ENCODE results near the gene LITAF.
"Not testable (repeated sequence)": the region's sequence is repeated elsewhere in the genome, so short reads cannot be mapped to it uniquely, and the experiment has no call there.

LITAF gene

DNA sequence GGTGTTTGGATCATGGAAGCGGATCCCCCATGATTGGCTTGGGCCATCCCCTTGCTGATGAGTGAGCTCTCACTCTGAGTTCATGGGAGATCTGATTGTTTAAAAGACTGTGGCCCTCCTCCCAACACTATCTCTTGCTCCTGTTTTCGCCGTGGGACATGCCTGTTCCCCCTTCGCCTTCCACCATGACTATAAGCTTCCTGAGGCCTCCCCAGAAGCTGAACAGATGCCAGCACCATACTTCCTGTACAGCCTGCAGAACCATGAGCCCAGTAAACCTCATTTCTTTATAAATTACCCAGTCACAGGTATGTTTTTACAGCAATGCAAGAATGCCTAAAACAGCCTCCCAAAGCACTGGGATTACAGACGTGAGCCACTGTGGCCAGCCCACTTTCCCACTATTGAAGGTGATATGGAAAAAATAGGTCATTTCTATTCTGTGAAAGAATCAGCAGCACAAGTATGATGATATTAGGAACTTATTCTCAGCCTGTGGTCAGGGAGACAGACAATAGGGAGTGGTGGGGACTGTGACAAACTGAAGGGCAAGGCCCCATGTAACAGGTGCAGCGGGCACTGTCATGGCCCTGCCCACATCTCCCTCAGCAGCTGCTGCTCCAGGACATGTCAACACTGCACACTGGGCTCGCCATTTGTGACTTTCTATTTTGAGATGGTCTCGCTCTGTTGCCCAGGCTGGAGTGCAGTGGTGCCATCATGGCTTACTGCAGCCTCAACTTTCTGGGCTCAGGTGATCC is 33.7 kb upstream of the LITAF start:
- DNase-seq, result no peak

DNA sequence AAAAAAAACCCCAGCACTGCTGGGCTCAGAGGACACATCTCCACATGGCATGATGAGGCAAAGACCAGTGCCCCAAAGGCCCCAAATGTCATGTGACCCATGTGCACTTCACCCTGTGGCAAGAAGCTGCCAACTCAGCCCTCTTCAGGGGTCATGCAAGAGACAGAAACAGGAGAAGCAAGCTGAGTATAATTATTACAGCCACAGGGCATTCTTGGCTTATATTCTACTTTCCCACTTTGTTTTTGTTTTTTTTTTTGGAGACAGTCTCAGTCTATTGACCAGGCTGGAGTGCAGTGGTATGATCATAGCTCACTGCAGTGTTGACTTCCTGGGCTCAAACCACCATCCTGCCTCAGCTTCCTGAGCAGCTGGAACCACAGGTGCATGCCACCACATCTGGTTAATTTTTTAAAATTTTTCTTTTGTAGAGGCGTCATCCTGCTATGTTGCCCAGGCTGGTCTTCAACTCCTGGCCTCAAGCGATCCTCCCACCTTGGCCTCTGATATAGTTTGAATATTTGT is 32.7 kb upstream of the LITAF start:
- no peak for DNase-seq

DNA sequence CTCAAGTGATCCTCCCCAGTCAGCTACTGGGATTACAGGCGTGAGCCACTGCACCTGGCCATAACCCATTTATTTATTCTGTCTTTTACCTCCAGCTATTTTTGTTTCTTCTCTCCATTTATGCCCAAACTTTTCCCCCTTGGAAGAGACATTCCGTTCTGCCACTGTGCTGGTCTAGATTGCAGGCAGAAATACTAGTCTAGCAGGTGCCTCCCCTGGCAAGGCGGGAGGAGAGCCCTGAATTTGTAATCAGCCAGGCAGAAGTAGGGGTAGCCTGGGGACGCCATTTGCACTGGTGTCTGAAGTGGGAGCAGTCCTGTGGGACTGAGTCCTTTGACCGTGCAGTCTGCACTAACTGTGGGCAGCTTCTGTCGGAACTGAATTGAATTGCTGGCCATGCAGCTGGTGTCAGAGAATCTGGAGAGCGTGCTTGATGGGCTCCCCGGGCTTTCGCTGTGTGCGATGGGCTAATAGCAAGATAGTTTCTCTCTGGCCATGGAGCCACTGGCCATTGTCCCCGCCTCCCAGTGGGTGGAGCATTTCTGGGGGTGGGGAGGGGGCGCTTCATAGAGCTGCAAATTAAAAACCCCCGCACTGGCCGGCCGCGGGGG is 31.5 kb upstream of the LITAF start:
- no peak for DNase-seq

DNA sequence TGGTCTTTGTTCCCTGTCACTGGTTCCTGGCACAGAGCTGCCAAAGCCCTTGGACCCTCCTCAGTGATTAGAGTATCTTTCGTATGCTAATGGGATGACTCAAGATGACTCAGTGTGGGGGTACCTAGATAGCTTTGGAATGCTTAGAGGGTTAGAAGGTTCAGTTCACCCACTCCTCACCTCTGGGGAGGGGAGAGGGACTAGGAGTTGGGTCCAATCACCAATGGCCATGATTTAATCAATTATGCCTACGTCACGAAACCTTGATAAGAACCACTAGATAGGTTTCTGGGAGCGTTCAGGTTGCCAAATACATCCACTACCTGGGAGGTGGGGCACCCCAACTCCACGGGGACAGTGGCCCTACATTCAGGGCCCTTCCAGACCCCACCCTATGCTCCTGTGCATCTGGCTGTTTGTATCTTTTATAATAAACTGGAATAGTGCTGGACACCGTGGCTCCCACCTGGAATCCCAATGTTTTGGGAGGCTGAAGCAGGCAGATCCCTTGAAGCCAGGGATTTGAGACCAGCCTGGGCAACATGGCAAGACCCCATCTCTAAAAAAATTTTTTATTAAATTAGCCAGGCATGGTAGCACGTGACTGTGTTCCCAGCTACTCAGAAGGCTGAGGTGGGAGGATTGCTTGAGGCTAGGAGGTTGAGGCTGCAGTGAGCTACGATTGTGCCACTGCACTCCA is 29.2 kb upstream of the LITAF start:
- DNase-seq, result no peak

DNA sequence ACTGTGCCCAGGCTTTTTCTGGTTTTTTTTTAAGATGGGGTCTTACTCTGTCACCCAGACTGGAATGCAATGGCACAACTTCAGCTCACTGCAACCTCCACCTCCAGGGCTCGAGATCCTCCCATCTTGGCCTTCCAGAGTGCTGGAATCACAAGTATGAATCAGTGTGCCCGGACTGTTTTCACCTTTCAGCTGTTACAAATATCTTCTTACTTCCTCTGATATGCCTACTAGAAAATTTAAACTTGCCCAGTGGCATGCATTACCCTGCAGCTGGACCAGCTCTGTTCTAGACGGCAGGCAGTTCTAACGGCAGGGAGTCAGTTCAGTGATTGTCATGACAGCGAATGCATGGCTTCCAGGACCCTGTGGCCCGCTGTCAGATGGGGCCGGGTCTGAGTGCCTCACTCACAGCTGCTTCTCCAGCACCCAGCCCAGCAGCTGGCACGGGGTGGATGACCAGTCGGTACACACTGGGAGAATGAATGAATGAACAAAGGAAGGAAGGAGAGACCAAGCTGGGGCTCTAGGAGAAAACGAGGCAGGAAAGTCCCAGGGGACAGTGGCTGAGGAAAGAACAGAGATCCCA is 28.0 kb upstream of the LITAF start:
- DNase-seq, result no peak

DNA sequence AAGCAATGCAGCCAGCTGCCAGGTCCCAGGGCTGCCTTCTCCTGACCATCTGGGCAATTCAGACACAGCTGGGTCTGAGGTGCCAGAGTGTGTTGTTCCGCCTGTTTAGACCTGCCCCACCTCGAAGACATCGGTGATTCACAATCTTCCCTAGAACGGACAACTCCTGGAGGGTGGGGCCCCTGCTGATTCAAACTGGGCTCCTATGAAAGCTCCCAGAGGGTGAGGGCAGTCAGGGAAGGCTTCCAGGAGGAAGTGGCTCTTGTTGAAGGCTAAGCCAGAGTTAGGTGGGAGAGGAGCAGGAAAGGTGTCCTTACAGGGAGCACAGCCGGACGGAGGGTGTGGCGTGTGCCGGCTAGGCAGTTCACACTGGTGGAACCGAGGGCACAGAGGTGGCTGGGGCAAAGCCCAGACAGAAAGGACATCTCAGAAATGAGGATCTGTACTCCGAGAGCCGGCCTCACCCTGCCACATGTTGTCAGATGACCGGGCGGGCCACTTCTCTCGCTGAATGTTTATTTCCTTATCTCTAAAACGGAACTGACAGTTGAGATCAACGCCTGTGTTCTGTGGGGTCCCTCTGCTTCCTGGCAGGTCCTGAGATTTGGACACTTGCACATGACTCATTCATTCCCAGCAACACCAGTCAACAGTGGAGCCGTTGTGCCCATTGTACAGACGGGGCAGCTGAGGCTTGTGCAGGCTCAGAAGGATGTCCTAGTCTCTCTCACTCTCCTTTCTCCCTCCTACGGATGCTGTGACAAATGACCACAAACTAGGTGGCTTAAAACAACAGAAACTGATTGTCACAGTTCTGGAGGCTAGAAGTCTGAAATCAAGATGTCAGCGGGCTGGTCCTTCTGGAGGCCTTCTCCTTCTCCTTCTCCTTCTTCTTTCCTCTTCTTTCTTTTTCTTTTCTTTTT is 26.9 kb upstream of the LITAF start:
- DNase-seq, result no peak

DNA sequence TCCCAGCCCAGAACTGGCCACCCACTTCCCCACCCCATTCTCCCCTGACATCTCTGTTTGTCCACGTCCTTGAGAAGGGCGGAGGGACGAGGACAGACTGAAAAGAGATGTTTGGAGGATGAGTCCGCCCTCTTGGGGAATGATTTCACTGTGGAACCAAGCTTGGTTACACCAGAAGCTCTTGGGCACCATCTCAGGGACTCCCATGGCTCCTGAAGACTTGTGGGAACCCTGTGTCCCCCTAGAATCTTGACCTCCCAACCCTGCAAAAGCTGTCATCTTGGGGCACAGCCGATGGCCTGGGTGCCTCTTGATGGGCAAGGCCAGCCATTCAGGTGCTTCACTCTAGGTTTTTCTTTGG is 25.9 kb upstream of the LITAF start:
- DNase-seq, result no peak

DNA sequence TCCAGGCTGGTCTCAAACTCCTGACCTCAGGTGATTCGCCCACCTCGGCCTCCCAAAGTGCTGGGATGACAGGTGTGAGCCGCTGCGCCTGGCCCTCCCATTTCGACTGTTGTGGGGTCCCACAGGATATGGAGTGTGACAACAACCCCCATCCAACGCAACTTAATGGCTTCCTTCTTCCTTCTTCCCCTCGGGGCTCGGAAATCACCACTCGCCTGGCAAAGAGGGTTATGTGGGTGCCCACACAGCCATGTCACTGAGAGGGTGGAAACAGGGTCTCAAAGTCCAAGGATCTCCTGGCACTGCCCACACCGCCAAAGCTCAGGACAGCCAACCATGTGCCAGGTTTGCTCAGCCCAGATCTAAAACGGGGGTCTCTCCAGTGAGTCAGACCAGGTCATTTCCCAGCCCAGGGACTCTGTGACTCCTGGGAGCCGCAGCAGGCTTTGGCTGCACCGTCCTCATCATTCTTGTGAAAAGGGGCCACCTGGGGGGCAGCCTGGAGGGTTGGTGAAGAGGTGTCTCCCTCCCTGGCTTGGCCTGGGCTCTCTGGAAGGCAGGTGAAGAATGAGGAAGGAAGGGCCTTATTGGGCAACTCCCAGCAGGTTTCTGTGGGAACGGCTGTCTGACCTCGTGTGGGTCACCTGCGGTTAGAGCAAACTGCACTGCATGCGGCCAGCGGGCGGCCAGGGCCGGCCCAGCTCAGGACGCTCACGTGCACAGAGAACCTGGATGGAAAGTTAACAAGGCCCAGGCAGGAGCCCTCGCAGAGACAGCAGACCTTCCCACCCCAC is 25.3 kb upstream of the LITAF start:
- no peak for DNase-seq

DNA sequence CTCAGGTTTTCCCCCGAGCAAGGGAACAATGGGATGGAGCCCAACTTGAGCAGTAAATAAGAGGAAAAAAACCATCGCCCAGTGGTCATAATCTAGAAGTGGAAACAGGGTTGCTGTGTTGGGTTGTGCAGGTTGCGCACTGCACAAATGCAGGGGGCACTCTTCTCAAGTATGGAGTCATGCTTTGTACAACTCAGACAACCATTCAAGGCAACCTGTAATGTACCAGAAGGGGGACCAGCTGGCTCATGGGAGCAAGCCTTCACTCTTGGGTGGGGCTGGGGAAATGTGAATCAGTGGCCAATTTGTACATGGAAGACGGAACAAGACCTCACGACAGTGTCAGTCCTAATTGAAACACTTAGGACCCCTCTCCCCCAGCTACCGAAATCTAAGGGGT is 23.9 kb upstream of the LITAF start:
- DNase-seq, result no peak

DNA sequence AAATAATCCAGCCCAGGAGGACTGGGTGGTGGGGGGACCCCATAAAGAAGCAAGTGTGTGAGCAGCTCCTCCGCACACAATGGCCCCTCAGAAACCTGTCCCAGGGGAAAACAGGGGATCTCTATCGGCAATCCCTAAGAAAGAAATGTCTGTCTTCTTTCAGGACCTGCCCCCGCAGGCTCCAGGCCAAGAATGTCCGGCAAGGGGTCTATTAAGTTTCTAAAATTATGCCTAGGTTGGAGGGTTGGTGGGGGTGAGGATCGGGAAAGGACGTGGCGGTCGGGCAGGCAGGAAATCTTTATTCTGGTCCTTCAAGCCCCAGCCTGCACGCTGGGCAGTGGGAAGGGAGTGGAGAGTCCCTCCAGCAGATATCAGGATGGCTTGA is 23.4 kb upstream of the LITAF start:
- DNase-seq, result no peak

DNA sequence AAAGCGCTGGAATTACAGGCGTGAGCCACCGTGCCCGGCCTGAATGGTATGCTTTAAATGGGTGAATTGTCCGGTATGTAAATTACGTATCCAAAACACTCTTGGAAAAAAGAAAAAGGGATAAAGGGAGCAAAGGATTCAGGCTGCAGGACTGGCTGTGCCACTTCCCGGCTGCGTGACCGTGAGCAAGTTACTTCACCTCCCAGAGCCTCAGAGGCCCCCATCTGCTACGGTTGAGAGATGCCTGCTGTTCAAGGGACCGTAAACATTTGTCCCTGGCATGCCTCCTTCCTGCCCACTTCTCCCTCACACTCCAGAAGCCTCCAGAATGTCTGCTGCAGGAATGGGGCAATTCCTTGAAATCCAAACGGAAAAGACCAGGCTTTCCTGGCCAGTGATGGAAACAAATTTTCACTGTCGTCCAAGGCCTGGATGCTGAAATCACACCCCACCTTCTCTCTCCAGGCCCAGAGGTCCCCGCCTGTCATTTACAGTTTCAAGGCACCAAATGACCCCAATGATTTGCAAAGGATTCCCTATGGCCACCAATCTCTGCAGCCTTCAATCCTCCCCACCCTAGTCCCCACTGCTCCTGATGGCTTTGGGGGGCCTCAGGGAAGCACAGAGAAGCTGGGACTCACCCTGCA is 22.9 kb upstream of the LITAF start:
- no peak for DNase-seq

DNA sequence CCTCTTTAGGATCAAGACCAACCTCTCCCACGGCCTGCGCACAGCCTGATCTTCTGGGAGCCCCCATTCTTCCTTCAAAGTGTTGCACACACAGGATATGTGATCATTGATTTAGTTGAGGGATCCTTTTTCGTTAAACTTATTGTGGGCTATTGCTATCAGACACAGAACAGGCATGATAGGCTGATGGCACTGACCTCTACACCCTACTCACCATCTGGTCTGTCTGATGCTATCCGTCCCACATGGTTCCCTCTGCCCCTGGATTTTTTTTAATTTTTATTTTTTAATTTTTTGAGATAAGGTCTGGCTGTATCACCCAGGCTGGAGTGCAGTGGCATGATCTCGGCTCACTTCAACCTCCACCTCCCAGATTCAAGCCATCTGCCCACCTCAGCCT is 19.2 kb upstream of the LITAF start:
- no peak for DNase-seq

DNA sequence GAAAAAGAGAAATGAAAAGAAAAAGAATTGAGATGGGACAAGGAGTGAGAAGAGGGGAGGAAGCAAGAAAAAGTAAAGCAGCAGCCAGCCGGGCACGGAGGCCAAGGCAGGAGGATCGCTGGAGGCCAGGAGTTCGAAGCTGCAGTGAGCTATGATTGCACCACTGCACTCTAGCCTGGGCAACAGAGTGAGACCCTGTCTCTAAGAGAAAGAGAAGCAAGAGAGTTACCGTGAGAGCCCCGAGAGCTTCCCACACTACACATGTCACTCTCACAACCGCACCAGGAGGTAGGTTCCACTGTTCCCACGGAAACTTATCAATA is 18.8 kb upstream of the LITAF start:
- DNase-seq, result no peak

DNA sequence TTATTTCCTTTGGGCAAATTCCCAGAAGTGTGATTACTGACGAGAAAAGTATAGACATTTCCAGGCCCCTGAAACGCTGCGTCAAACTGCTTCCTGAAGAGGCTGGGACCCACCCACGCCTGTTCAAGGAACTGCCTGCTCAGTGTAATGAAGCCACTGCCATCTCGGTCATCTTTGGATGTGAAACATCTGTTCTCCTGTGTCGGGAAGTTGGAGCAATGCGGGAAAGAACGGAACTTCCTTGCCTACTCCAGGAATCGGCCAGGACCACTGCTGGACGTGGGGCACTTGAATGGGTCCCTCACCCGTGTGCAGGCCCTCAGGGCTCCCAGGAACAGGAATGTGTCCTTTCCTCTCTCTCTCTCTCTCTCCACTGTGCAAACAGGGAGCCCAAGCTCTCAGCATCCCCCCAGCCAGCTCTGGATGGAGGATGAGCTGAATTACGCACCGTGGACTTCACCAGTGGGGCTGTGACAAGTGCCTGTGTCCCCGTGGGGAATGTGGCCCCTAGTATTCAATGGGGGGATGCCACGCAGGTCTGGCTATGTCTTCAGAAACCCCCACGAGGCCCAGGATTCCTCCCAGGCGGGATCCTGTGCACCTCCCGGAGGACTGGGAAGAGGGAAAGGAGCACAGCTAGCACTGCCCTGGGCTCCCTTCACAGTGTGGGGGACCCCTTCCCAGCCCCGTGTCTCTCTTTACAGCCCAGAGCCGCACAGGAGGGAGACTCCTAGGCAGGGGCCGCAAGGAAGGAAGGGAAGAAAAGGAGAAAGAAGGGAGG is 18.3 kb upstream of the LITAF start:
- no peak for DNase-seq

DNA sequence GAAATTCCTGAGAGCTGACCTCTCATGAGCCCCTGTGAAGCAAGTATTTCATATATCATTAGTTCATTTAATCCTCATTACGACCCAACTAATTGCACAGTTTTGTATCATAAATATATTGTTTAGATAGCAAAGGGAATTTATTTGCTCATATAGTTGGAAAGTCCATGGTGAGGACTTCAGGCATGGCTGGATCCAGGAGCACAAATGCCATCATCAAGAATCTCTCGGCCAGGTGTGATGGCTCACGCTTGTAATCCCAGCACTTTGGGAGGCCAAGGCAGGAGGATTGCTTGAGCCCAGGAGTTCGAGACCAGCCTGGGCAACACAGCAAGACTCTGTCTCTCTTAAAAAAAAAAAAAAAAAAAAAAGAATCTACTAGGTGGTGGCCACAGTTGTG is 17.6 kb upstream of the LITAF start:
- DNase-seq, result not testable (repeated sequence)

DNA sequence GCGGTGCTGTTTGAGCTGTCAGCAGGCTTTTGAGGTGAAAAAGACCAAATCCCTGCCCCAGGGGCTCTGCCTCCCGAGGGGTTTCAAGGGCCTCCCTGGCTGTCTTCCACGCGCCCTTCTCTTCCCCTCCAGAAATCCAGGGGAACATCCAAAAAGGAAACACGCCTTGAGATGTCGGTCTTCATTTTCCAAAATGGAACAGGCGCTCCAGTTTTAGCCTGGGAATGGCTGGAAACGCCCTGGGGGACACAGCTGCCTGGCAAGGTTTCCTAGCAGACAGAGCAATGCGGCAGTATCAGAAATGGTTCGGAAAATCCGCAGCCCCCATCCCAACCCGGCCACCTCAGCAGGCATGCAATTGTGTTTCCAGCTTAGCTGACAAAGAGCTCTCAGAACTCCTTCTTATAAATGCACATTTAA is 16.6 kb upstream of the LITAF start:
- no peak for DNase-seq

DNA sequence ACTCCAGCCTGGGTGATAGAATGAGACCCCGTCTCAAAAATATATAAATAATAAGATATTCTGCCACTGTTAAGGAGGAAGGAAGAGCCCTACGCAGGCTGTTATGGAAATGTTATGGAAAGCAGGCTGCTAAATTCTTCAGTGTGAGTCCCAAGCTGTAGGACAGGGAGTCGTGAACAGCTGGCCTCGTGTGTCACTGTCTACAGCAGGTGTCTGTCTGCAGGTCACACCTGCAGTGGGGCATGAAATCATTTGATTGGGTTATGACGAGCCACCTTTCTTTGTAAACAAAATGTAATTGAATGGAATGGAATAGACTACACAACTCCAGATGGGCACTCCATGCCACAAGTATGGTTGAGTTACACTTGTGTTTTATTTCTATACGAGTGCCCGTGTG is 15.6 kb upstream of the LITAF start:
- DNase-seq, result no peak

DNA sequence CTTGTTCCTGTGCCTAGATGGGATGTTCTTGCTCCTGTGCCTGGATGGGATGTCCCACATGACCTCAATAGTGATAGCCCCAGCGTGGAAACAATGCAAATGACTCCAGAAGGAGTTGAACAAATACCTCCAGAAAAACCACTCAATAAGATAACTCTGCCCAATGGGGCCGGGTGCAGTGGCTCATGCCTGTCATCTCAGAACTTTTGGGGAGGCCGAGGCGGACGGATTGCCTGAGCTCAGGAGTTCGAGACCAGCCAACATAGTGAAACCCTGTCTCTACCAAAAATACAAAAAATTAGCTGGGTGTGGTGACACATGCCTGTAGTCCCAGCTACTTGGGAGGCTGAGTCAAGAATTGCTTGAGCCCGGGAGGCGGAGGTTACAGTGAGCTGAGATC is 15.2 kb upstream of the LITAF start:
- no peak for DNase-seq

DNA sequence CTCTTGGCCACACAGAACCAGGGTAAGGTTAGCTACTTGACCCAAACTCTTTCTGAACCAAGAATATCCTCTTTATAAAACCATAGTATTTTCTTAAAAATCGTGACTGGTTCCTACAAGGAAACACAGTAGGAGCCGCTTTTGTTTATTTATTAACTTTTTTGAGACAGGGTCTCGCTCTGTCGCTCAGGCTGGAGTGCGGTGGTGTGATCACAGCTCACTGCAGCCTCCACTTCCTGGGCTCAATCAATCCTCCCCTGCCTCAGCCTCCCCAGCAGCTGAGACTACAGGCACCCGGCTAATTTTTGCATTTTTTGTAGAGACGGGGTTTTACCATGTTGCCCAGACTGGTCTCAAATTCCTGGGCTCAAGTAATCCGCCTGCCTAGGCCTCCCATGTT is 14.7 kb upstream of the LITAF start:
- no peak for DNase-seq

DNA sequence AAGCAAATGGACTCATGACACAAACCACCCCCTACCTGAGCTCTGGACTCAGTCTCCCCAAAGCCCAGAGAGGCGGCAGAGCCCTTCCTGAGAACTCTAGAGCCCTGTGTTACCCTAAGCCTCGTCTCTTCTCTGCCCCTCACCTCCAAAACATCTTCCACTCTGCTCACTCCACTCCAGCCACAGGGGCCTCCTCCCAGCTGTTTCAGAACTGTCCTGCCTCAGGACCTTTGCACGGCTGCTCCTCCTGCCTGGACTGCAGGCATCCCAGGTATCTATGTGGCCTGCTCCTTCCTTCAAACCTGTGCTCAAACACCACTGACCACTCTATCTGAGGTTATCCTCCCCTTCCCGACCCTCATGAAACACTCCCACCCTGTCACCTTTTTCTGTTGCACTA is 12.9 kb upstream of the LITAF start:
- DNase-seq, result no peak

All from hippocampal formation (tissue), 2 donors.